Suprapubic skin (tissue), 4 donors: ENCODE measurements around the gene CACNB4. TPM values are rescaled to one million over a fixed set of nuclear protein-coding genes. Genes with fewer than 3 reads are reported as not detected.

Experiments
- DNase-seq, 2 donors: peaks; one replicate each; pipeline ENCODE4 v3.0.0-alpha.2; 2019; ENCODE audit warnings: low spot score in 2 of 2
- H3K27ac ChIP-seq: fragments of 200-600 bp; sonication (generic); one replicate; pipeline ENCODE4 v1.5.1; 2019
- H3K27me3 ChIP-seq: fragments of 200-600 bp; sonication (generic); one replicate; pipeline ENCODE4 v1.5.1; 2019
- H3K36me3 ChIP-seq: fragments of 200-600 bp; sonication (generic); one replicate; pipeline ENCODE4 v1.5.1; 2019
- H3K4me1 ChIP-seq: fragments of 200-600 bp; sonication (generic); one replicate; pipeline ENCODE4 v1.5.1; 2019
- H3K4me3 ChIP-seq: fragments of 200-600 bp; sonication (generic); one replicate; pipeline ENCODE4 v1.5.1; 2019; ENCODE audit warnings: mild to moderate bottlenecking
- H3K9me3 ChIP-seq: fragments of 200-600 bp; sonication (generic); one replicate; pipeline ENCODE4 v1.5.1; 2019
- EP300 ChIP-seq: sonication (generic); formaldehyde crosslinking; IDR thresholded peaks from one replicate; pipeline ENCODE4 v1.6.1; 2017; ENCODE audit warnings: antibody characterized with exemption
- POLR2A ChIP-seq, 2 donors: fragments of 450-650 bp; IDR thresholded peaks; one replicate each; pipeline ENCODE4 v1.6.1; 2017; ENCODE audit warnings: antibody characterized with exemption in 2 of 2, mild to moderate bottlenecking in 2 of 2, moderate library complexity in 2 of 2
- POLR2AphosphoS5 ChIP-seq, 3 donors: sonication (generic); formaldehyde crosslinking; IDR thresholded peaks; one replicate each; pipeline ENCODE4 v1.6.1; 2017; ENCODE audit warnings: antibody characterized with exemption in 3 of 3
- WGBS: methylation state at CpG from one replicate; pipeline ENCODE4 v1.1.5; 2018; 5-methylcytosine and 5-hydroxymethylcytosine counted together
- total RNA-seq, 4 donors: library from RNA; depleted of rRNA; stranded (reverse); fragments of >200 nt; gene quantifications; one replicate each; pipeline ENCODE4 v1.1.0, GENCODE V29; 2016
- TF ChIP-seq, protein P1 (sequence below), 2 donors: fragments of 200-600 bp in 1 of 2; fragments of 450-650 bp in 1 of 2; sonication (generic) in 1 of 2; IDR thresholded peaks; one replicate each; pipeline ENCODE4 v1.5.1; 2016 to 2019; ENCODE audit warnings: antibody characterized with exemption in 2 of 2, mild to moderate bottlenecking in 1 of 2, moderate library complexity in 1 of 2

The CACNB4 gene
- total RNA-seq, 4 donors from 2014 or later: 7.6 to 14.5 (median 10.7) TPM

DNA sequence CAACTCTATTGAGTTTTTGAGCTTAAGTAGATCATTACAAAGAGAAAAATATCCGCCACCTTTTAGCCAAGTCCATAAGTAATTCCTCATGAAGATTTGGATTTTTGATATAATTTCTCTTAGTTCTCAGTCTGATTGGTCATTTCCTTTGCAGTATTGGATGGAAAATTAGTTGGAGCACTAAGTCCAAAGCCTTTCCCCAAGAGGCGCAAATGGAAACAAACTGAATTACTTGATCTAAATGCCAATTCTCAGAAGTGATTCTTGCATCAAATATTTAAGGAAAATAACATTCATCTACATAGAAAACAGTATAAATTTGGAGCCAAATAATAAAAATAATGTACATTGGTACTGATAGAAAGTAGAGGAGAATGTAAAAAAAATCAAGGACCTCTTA lies 115.6 kb downstream of the CACNB4 start:
- Histone ChIP-seq H3K27me3 (no peaks in the 10 kb centered on the region), H3K36me3 (no peaks in the 10 kb centered on the region), H3K9me3 (no peaks in the 10 kb centered on the region), H3K27ac (no peak overlapping the region), H3K4me1 (no peaks in the 10 kb centered on the region), H3K4me3 (no peak overlapping the region)
- no peak for TF ChIP-seq POLR2AphosphoS5 (IDR thresholded peaks at IDR 0.05)
- no peak for TF ChIP-seq EP300
- TF ChIP-seq POLR2A (IDR thresholded peaks at IDR 0.05): no peak
- TF ChIP-seq, protein P1, sequence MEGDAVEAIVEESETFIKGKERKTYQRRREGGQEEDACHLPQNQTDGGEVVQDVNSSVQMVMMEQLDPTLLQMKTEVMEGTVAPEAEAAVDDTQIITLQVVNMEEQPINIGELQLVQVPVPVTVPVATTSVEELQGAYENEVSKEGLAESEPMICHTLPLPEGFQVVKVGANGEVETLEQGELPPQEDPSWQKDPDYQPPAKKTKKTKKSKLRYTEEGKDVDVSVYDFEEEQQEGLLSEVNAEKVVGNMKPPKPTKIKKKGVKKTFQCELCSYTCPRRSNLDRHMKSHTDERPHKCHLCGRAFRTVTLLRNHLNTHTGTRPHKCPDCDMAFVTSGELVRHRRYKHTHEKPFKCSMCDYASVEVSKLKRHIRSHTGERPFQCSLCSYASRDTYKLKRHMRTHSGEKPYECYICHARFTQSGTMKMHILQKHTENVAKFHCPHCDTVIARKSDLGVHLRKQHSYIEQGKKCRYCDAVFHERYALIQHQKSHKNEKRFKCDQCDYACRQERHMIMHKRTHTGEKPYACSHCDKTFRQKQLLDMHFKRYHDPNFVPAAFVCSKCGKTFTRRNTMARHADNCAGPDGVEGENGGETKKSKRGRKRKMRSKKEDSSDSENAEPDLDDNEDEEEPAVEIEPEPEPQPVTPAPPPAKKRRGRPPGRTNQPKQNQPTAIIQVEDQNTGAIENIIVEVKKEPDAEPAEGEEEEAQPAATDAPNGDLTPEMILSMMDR (IDR thresholded peaks at IDR 0.05): no peak
- 79% methylated on average over 2 of the region's 2 CpGs for WGBS
- DNase-seq: no peak

DNA sequence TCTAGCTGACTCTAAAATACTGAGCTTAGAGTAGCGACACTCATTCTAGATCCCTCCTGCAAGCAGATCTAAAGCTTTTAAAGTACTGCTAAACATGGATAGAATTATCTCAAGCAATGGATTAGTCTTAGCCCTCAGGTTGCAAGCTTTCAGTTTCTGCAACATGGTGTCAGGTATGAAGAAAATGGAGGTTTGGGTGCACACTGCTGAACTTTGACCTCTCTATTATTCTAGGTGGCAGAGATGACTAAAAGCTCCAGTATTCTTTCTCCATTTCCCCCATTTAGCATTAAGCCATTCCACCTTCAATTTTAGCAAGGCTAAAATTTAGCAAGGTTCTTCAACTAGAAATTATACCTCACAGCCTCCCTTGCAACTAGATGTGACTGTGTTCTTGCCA lies 117.0 kb downstream of the CACNB4 start:
- Histone ChIP-seq H3K9me3 (no peaks in the 10 kb centered on the region), H3K27ac (no peak overlapping the region), H3K36me3 (no peaks in the 10 kb centered on the region), H3K4me3 (no peak overlapping the region), H3K4me1 (no peaks in the 10 kb centered on the region), H3K27me3 (no peaks in the 10 kb centered on the region)
- TF ChIP-seq POLR2A (IDR thresholded peaks at IDR 0.05) (no peak), EP300 (no peak), POLR2AphosphoS5 (IDR thresholded peaks at IDR 0.05) (no peak)
- DNase-seq: no peak
- WGBS: 84% methylated on average over 1 of the region's 1 CpG

DNA sequence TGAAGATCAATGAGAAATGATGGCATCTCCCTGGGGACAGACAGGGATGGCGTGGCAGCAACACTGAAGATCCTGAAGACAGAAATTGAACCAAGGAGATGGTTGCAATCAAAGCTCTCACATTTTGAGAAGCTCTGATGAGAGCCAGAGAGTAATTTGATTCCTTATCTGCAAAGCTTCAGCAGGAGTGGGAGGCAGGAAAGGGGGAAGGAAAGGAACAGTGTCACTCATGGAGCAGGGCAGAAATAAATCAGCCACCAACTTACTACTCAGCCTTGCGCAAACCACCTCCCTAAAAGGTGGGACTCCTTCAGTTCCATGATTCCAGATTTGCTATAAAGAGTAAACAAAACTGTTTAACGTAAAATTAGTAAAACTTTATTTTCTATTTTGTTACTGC lies 119.2 kb downstream of the CACNB4 start:
- Histone ChIP-seq H3K9me3 (no peaks in the 10 kb centered on the region), H3K27ac (no peak overlapping the region), H3K4me1 (no peaks in the 10 kb centered on the region), H3K36me3 (no peaks in the 10 kb centered on the region), H3K4me3 (no peak overlapping the region), H3K27me3 (no peaks in the 10 kb centered on the region)
- WGBS: 84% methylated on average over 3 of the region's 3 CpGs
- DNase-seq: no peak
- no peak for TF ChIP-seq EP300
- TF ChIP-seq, protein P1 (IDR thresholded peaks at IDR 0.05): no peak
- TF ChIP-seq POLR2AphosphoS5 (IDR thresholded peaks at IDR 0.05): no peak
- no peak for TF ChIP-seq POLR2A (IDR thresholded peaks at IDR 0.05)

DNA sequence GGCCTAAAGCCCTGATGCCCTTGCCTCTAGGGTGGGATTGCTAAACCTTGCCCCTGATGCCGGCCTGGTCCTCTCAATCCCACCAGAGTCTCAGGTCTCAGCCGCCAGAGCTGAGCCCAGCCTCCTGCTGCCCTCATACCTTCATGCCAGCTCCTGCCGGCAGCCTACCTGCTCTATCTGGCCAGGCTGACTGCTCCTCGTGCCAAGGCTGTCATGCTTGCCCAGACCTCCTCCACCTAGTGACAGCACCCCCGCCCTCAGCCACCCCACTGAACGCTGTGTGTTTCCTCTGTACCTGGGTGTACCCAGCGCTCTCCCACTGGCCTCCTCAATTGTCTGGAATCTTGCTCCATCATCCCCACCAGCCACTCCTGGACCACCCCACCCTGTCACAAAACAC lies 120.1 kb downstream of the CACNB4 start:
- TF ChIP-seq, protein P1 (IDR thresholded peaks at IDR 0.05): no peak
- TF ChIP-seq POLR2A (IDR thresholded peaks at IDR 0.05) (no peak), EP300 (no peak), POLR2AphosphoS5 (IDR thresholded peaks at IDR 0.05) (no peak)
- H3K27me3 ChIP-seq: no peaks in the 10 kb centered on the region
- H3K27ac ChIP-seq: no peak overlapping the region
- H3K4me3 ChIP-seq: no peak overlapping the region
- DNase-seq: no peak
- no peaks in the 10 kb centered on the region for H3K9me3 ChIP-seq
- H3K36me3 ChIP-seq: no peaks in the 10 kb centered on the region
- peaks cover 4% of the 10 kb centered on the region for H3K4me1 ChIP-seq
- 48% methylated on average over 5 of the region's 7 CpGs for WGBS

DNA sequence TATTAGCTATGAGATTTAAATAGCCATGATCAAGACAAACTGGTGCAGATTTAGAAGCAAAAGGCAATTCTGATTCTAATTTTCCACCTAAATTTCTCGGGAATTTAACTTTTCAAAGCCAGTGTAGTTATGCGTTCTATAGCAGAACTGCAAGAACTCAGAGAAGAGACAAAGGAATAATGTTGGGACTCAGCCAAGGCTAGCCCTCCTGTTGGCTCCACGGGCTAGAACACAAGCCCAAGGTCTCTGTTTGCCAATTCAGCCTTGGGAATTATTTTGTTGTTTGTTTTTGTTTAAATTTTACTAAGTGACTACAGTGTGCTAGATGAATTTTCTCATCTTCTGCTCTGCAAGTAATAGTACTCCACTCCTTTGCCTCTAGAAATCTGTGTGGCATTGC lies 121.2 kb downstream of the CACNB4 start:
- Histone ChIP-seq H3K4me1 (peaks cover 10% of the 10 kb centered on the region), H3K36me3 (no peaks in the 10 kb centered on the region), H3K4me3 (no peak overlapping the region), H3K9me3 (no peaks in the 10 kb centered on the region), H3K27me3 (no peaks in the 10 kb centered on the region), H3K27ac (no peak overlapping the region)
- WGBS: 68% methylated on average over 3 of the region's 3 CpGs
- TF ChIP-seq POLR2AphosphoS5 (IDR thresholded peaks at IDR 0.05) (no peak), EP300 (no peak), POLR2A (IDR thresholded peaks at IDR 0.05) (no peak)
- TF ChIP-seq, protein P1 (IDR thresholded peaks at IDR 0.05): no peak
- no peak for DNase-seq

DNA sequence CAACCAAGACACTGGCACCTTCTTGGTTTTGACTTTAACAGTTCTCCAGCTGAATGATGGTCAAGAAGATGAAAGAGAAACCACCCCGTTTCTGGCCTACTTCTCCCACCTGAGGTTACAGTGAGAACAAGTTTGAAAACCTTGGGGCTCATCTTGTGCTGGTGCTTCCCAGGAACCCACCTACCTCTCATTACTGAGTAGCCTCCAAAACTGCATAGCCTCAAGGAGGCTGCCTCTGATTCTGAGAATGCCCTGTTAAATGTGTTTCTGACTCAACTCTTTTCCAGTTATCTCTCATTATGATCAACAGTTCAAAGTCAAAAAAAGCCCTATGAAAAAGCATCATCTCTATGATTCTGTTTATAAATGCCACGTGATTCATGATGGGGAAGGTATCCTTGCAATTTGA lies 121.9 kb downstream of the CACNB4 start:
- H3K4me3 ChIP-seq: no peak overlapping the region
- H3K4me1 ChIP-seq: peaks cover 10% of the 10 kb centered on the region

More for the DNA sequence above, 121.9 kb downstream of the CACNB4 start:
- 90% methylated on average over 2 of the region's 2 CpGs for WGBS
- no peak for TF ChIP-seq POLR2AphosphoS5 (IDR thresholded peaks at IDR 0.05)
- no peak for TF ChIP-seq EP300
- TF ChIP-seq, protein P1 (IDR thresholded peaks at IDR 0.05): no peak
- no peak for TF ChIP-seq POLR2A (IDR thresholded peaks at IDR 0.05)
- H3K36me3 ChIP-seq: no peaks in the 10 kb centered on the region
- H3K9me3 ChIP-seq: no peaks in the 10 kb centered on the region
- no peak overlapping the region for H3K27ac ChIP-seq
- H3K27me3 ChIP-seq: no peaks in the 10 kb centered on the region
- no peak for DNase-seq
